HTR-8/SVneo (cell line): ENCODE measurements around the gene DIRAS3.
A peak's percentile ranks its signal among the peaks of the same experiment; 100 is the strongest.
"Not testable (repeated sequence)": the region's sequence is repeated elsewhere in the genome, so short reads cannot be mapped to it uniquely, and the experiment has no call there.

ENCODE experiments used
- DNase-seq: peaks from one replicate; pipeline ENCODE4 v3.0.0; 2011; ENCODE audit warnings: low spot score, mixed read lengths; ENCODE audit not compliant: insufficient read length
- FAIRE-seq: peaks from 2 replicates; lab custom pipeline; 2011; peaks lifted over from hg19 to GRCh38; lab: Jason Lieb, UNC

The DIRAS3 gene

DNA sequence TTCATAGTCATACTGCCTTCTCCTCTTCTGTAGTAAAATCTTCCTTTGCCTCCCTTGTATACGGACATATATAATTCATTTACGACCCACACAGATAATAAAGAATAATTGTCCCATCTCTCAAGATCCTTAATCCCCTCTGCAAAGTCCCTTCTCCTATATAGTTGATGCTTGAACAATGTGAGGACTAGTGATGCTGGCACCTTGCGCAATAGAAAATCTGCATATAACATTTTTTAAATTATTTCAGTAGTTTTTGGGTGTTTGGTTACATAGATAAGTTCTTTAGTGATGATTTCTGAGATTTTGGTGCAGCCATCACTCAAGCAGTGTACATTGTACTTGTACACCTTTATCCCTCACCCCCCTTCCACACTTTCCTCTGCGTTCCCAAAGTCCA, 21.0 kb downstream of the DIRAS3 start:
- no peak for FAIRE-seq
- DNase-seq: no peak

DNA sequence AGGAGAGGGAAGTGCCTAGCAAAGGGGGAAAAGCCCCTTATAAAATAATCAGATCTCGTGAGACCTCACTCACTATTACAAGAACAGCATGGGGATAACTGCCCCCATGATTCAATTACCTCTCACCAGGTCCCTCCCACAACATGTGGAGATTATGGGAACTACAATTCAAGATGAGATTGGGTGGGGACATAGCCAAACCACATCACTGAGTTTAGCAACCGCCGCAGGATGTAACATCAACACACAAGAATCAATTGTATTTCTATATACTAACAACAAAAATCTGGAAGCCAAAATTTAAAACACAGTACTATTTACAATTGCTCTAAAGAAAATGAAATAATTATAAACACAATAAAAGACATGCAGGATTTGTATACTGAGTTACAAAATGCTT, 21.9 kb downstream of the DIRAS3 start:
- DNase-seq (no peak), FAIRE-seq (no peak)

DNA sequence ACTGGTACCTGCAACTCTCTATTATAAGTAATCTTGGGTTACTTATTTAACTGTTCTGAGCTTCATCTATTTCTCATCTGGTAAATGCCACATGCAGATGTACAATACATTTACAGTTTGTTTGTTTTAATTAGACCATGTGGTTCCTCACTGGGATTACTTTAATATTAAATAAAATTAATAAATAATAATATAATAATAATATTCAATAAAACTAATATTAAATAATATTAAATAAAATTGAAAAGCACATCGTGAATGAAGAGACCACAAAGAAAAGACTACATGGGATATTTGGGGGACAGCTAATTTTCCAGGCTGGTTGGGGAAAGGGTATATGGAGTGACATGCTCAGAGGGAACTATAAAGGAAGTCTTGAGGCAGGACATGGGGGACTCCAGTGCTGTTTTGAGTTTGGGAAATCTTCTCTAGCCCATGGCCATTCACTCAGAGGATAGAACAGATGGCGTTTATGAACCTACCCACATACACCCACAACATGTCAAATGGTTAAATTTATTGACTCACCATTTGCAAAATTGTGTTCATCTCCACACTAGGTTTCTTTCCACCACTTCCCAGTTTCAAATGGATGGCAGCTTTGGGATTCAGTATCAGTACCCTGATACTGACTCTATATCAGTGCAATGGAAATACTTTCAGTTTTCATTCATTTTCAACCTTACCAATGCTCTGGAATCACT, 25.6 kb downstream of the DIRAS3 start:
- no peak for FAIRE-seq
- DNase-seq: no peak

- DNase-seq: no peak
- no peak for FAIRE-seq
These were observed 34.0 kb downstream of the DIRAS3 start for GRCh38 chr1:68016381-68016780.

- FAIRE-seq (no peak), DNase-seq (no peak)
These were observed 34.5 kb downstream of the DIRAS3 start for GRCh38 chr1:68015971-68016370.

GRCh38 chr1:68015369-68015768, 35.1 kb downstream of the DIRAS3 start:
- DNase-seq (no peak), FAIRE-seq (no peak)

DNA sequence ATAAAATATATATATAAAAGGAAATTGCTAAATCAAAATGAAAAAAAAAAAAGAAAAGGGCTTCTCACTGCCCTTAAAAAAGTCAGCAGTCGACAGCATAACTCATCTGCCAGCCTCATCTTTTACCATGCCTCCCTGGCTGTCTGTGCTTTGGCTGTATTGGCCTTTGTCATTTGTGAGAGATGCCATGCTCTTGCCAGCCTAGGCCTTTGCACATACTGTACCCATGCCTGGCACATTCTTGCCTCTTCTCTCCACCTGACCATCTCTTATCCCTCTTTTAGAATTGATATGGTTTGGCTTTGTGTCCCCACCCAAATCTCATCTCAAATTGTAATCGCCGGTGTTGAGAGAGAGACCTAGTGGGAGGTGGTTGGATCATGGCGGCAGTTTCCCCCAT, 37.1 kb downstream of the DIRAS3 start:
- FAIRE-seq: no peak
- no peak for DNase-seq

GRCh38 chr1:68011657-68012375, 38.6 kb downstream of the DIRAS3 start:
- FAIRE-seq (no peak), DNase-seq (no peak)

DNA sequence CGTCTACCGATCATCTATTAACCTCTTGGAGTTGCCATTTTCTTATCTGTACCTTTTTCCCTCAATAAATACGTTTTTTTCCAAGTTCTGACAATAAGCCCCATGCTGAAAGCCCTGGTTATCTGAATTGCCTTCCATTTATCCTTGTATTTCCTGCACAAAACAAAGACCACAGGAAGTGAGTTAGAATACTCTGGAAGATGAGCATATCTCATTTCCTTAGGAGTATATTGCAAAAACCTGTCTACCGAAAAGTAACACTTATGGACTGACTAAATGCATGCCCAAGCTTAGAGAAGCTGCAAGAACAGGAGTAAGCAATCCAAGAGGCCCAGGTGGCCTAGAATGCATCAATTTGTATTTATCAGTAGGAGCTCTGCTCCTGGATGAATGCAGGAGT, 39.9 kb downstream of the DIRAS3 start:
- no peak for DNase-seq
- FAIRE-seq: no peak

- FAIRE-seq (no peak), DNase-seq (peak; percentile 10)
These were observed 40.3 kb downstream of the DIRAS3 start for GRCh38 chr1:68010090-68010489.

GRCh38 chr1:68003626-68004025, 46.8 kb downstream of the DIRAS3 start:
- DNase-seq, FAIRE-seq: not testable (repeated sequence)

DNA sequence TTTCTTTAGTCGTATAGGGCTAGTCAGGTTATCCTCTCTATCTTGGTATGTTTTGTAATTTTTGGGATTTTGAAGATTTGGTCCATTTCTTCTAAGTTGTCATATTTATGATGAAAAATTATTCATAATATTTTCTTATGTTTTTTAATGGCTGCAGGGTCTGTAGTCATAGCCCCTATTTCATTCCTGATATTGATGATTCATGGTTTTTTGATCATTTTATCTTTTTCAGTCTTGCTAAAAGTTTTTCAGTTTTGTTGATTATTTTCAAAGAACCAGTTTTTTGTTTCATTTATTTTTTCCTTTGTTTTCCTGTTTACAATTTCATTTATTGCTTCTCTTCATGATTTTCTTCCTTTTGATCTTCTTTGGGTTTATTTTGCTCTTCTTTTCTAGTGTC, 50.2 kb downstream of the DIRAS3 start:
- no peak for FAIRE-seq
- no peak for DNase-seq

- FAIRE-seq (no peak), DNase-seq (no peak)
These were observed 52.7 kb downstream of the DIRAS3 start for GRCh38 chr1:67997746-67998145.
